ACC112 (cell line): ENCODE measurements around the gene ZBTB21.

Source experiments
- H2AFZ ChIP-seq: fragments of 200-600 bp; sonication (generic); one replicate; pipeline ENCODE4 v1.6.0; 2017; ENCODE audit warnings: antibody characterized with exemption, low read length; ENCODE audit not compliant: unreplicated experiment
- H3K27ac ChIP-seq: fragments of 200-600 bp; sonication (generic); 2 replicates; pipeline ENCODE4 v1.5.1; 2014; ENCODE audit warnings: low read depth, mild to moderate bottlenecking, antibody characterized with exemption, low read length, moderate library complexity
- H3K27me3 ChIP-seq: fragments of 200-600 bp; sonication (generic); 2 replicates; pipeline ENCODE4 v1.6.1; 2014; ENCODE audit warnings: mild to moderate bottlenecking, antibody characterized with exemption, low read length, moderate library complexity, mixed read lengths; ENCODE audit not compliant: insufficient read depth
- H3K36me3 ChIP-seq: fragments of 200-600 bp; sonication (generic); 2 replicates; pipeline ENCODE4 v1.6.1; 2016; ENCODE audit warnings: mild to moderate bottlenecking, antibody characterized with exemption, low read length, moderate library complexity, mixed read lengths; ENCODE audit not compliant: insufficient read depth
- H3K4me1 ChIP-seq: fragments of 200-600 bp; sonication (generic); one replicate; pipeline ENCODE4 v1.6.1; 2016; ENCODE audit warnings: low read length, mixed read lengths; ENCODE audit not compliant: insufficient read depth, unreplicated experiment, control insufficient read depth
- H3K4me3 ChIP-seq: fragments of 200-600 bp; sonication (generic); 2 replicates; pipeline ENCODE4 v1.5.1; 2014; ENCODE audit warnings: mild to moderate bottlenecking, low read depth, low read length
- H3K79me2 ChIP-seq: fragments of 200-600 bp; sonication (generic); one replicate; pipeline ENCODE4 v1.6.0; 2016; ENCODE audit warnings: low read length; ENCODE audit not compliant: control insufficient read depth, unreplicated experiment, insufficient read depth

ZBTB21 gene

GRCh38 chr21:42039911-42040351 is 29.8 kb upstream of the ZBTB21 start:
- Histone ChIP-seq H3K27me3 (no peaks in the 10 kb centered on the region), H3K79me2 (no peaks in the 10 kb centered on the region), H3K4me1 (peaks cover 27% of the 10 kb centered on the region), H2AFZ (peak overlapping the region; percentile 26), H3K27ac (peak overlapping the region; percentile 93), H3K36me3 (no peaks in the 10 kb centered on the region), H3K4me3 (peak overlapping the region; percentile 8; the same call in 1 of the 2 replicates)

GRCh38 chr21:42039470-42039901 is 29.3 kb upstream of the ZBTB21 start:
- Histone ChIP-seq H3K4me1 (peaks cover 27% of the 10 kb centered on the region), H3K36me3 (no peaks in the 10 kb centered on the region), H3K4me3 (no peak overlapping the region), H3K27ac (peak overlapping the region; percentile 93), H3K79me2 (no peaks in the 10 kb centered on the region), H2AFZ (no peak overlapping the region), H3K27me3 (no peaks in the 10 kb centered on the region)

- no peaks in the 10 kb centered on the region for H3K79me2 ChIP-seq
- H3K4me3 ChIP-seq: no peak overlapping the region
- H3K27ac ChIP-seq: peak overlapping the region; percentile 93
- H3K27me3 ChIP-seq: no peaks in the 10 kb centered on the region
- peaks cover 27% of the 10 kb centered on the region for H3K4me1 ChIP-seq
- no peak overlapping the region for H2AFZ ChIP-seq
- H3K36me3 ChIP-seq: no peaks in the 10 kb centered on the region
These were observed 28.8 kb upstream of the ZBTB21 start for GRCh38 chr21:42038826-42039425.

GRCh38 chr21:42038393-42038792 is 28.2 kb upstream of the ZBTB21 start:
- Histone ChIP-seq H2AFZ (no peak overlapping the region), H3K36me3 (no peaks in the 10 kb centered on the region), H3K4me1 (peaks cover 27% of the 10 kb centered on the region), H3K27me3 (no peaks in the 10 kb centered on the region), H3K27ac (no peak overlapping the region; the same call in 1 of the 2 replicates), H3K79me2 (no peaks in the 10 kb centered on the region), H3K4me3 (no peak overlapping the region)

- no peaks in the 10 kb centered on the region for H3K27me3 ChIP-seq
- no peak overlapping the region for H3K4me3 ChIP-seq
- H3K4me1 ChIP-seq: peaks cover 27% of the 10 kb centered on the region
- no peaks in the 10 kb centered on the region for H3K36me3 ChIP-seq
- H2AFZ ChIP-seq: no peak overlapping the region
- H3K79me2 ChIP-seq: no peaks in the 10 kb centered on the region
- H3K27ac ChIP-seq: no peak overlapping the region
These were observed 27.8 kb upstream of the ZBTB21 start for GRCh38 chr21:42037943-42038342.

- no peak overlapping the region for H3K4me3 ChIP-seq
- no peaks in the 10 kb centered on the region for H3K27me3 ChIP-seq
- no peak overlapping the region for H3K27ac ChIP-seq
- H2AFZ ChIP-seq: no peak overlapping the region
- H3K36me3 ChIP-seq: no peaks in the 10 kb centered on the region
- no peaks in the 10 kb centered on the region for H3K79me2 ChIP-seq
- H3K4me1 ChIP-seq: peaks cover 27% of the 10 kb centered on the region
These were observed 27.4 kb upstream of the ZBTB21 start for GRCh38 chr21:42037516-42037915.

GRCh38 chr21:42036313-42036712 is 26.2 kb upstream of the ZBTB21 start:
- H3K27ac ChIP-seq: no peak overlapping the region
- no peaks in the 10 kb centered on the region for H3K36me3 ChIP-seq
- H3K4me3 ChIP-seq: no peak overlapping the region
- H3K79me2 ChIP-seq: no peaks in the 10 kb centered on the region
- H2AFZ ChIP-seq: no peak overlapping the region
- 0 out of 2 replicates have a peak, but pooled peaks cover 3% of the 10 kb centered on the region for H3K27me3 ChIP-seq
- peaks cover 24% of the 10 kb centered on the region for H3K4me1 ChIP-seq

- H3K27me3 ChIP-seq: 0 out of 2 replicates have a peak, but pooled peaks cover 3% of the 10 kb centered on the region
- no peak overlapping the region for H3K27ac ChIP-seq
- no peaks in the 10 kb centered on the region for H3K4me1 ChIP-seq
- no peaks in the 10 kb centered on the region for H3K79me2 ChIP-seq
- no peak overlapping the region for H3K4me3 ChIP-seq
- H2AFZ ChIP-seq: no peak overlapping the region
- no peaks in the 10 kb centered on the region for H3K36me3 ChIP-seq
These were observed 22.8 kb upstream of the ZBTB21 start for GRCh38 chr21:42032968-42033367.

- H3K4me1 ChIP-seq: no peaks in the 10 kb centered on the region
- no peaks in the 10 kb centered on the region for H3K36me3 ChIP-seq
- H3K27ac ChIP-seq: no peak overlapping the region
- H3K27me3 ChIP-seq: 0 out of 2 replicates have a peak, but pooled peaks cover 3% of the 10 kb centered on the region
- no peak overlapping the region for H2AFZ ChIP-seq
- no peak overlapping the region for H3K4me3 ChIP-seq
- no peaks in the 10 kb centered on the region for H3K79me2 ChIP-seq
These were observed 22.1 kb upstream of the ZBTB21 start for GRCh38 chr21:42032266-42032665.

- H2AFZ ChIP-seq: no peak overlapping the region
- no peak overlapping the region for H3K27ac ChIP-seq
- H3K36me3 ChIP-seq: no peaks in the 10 kb centered on the region
- no peaks in the 10 kb centered on the region for H3K4me1 ChIP-seq
- no peak overlapping the region for H3K4me3 ChIP-seq
- H3K27me3 ChIP-seq: 0 out of 2 replicates have a peak, but pooled peaks cover 3% of the 10 kb centered on the region
- no peaks in the 10 kb centered on the region for H3K79me2 ChIP-seq
These were observed 21.7 kb upstream of the ZBTB21 start for GRCh38 chr21:42031816-42032215.

GRCh38 chr21:42031241-42031640 is 21.1 kb upstream of the ZBTB21 start:
- Histone ChIP-seq H3K27ac (no peak overlapping the region), H3K36me3 (no peaks in the 10 kb centered on the region), H3K4me1 (no peaks in the 10 kb centered on the region), H3K4me3 (no peak overlapping the region), H3K27me3 (0 out of 2 replicates have a peak, but pooled peaks cover 3% of the 10 kb centered on the region), H3K79me2 (no peaks in the 10 kb centered on the region), H2AFZ (no peak overlapping the region)
